Measurements from ENCODE around the gene CC2D1A. TPM values are rescaled to one million over a fixed set of nuclear protein-coding genes. Genes with fewer than 3 reads are reported as not detected.

Gene CC2D1A
- total RNA-seq, 4 donors from 2014 or later = 97.4 to 235 (median 184) TPM

DNA sequence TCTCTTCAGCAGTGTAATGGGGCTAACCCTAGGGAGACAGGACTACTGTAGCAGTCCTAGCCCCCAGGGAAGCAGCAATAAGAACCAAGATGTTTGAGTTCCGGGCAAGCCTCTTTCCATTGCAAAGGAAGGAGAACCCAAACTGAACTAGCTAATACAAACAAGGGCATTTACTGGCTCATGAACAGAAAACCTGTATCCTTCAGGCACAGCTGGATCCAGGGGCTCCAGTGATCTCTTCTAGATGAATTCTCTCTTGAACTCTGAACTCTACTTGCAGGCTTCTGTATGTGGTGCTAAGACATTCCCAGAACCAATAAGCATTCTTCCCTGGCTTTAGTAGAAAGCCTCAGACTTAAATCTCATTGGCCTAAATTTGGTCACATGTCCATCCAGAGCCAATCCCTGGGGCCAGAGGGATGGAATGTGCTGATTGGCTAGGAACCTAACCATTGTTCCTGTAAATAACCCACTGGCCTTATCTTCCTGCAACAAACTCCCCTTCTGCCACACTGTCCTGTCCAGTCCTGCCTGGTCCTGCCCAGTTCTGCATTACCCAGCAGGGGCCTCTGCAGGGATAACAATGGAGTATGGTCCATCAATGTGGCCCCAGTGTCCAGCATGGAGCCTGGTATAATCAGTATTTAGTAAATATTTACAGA, 36.2 kb downstream of the CC2D1A start:
- Histone ChIP-seq H3K4me3 (no peak overlapping the region), H3K4me1 (no peaks in the 10 kb centered on the region), H3K27ac (no peak overlapping the region), H3K9me3 (no peaks in the 10 kb centered on the region), H3K36me3 (no peaks in the 10 kb centered on the region), H3K27me3 (no peaks in the 10 kb centered on the region)
- TF ChIP-seq, protein P1, sequence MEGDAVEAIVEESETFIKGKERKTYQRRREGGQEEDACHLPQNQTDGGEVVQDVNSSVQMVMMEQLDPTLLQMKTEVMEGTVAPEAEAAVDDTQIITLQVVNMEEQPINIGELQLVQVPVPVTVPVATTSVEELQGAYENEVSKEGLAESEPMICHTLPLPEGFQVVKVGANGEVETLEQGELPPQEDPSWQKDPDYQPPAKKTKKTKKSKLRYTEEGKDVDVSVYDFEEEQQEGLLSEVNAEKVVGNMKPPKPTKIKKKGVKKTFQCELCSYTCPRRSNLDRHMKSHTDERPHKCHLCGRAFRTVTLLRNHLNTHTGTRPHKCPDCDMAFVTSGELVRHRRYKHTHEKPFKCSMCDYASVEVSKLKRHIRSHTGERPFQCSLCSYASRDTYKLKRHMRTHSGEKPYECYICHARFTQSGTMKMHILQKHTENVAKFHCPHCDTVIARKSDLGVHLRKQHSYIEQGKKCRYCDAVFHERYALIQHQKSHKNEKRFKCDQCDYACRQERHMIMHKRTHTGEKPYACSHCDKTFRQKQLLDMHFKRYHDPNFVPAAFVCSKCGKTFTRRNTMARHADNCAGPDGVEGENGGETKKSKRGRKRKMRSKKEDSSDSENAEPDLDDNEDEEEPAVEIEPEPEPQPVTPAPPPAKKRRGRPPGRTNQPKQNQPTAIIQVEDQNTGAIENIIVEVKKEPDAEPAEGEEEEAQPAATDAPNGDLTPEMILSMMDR (IDR thresholded peaks at IDR 0.05) = no peak
- no peak for TF ChIP-seq POLR2A (IDR thresholded peaks at IDR 0.05)
- no peak for DNase-seq

DNA sequence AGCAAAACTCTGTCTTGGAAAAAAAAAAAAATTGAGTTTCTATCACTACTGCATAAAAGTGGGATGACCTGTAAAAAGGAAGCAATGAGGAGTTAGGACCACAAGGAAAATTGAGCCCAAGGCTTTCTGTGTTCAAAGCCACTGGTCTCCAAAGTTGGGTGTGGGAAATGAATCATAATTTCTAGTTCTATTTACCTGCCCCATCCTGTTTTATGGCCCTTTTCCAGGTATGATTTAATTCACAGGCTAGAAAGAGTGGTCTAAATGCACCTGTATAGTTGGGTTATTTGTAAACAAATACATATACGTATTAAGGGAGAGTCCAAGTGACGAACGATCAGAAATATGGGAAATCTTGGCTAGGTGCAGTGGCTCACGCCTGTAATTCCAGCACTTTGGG, 40.4 kb downstream of the CC2D1A start:
- no peak for DNase-seq
- H3K27ac ChIP-seq = no peak overlapping the region
- no peaks in the 10 kb centered on the region for H3K36me3 ChIP-seq
- H3K27me3 ChIP-seq = no peaks in the 10 kb centered on the region
- H3K4me3 ChIP-seq = no peak overlapping the region
- H3K9me3 ChIP-seq = no peaks in the 10 kb centered on the region
- TF ChIP-seq, protein P1 (IDR thresholded peaks at IDR 0.05) = no peak
- TF ChIP-seq POLR2A (IDR thresholded peaks at IDR 0.05) = no peak
- H3K4me1 ChIP-seq = no peaks in the 10 kb centered on the region

- Histone ChIP-seq H3K4me1 (peaks cover 0 to 14% (median 5%) of the 10 kb centered on the region in 4 donors), H3K9me3 (no peaks in the 10 kb centered on the region)
Measured at GRCh38 chr19:13951043-13951442, 45.0 kb downstream of the CC2D1A start.

DNA sequence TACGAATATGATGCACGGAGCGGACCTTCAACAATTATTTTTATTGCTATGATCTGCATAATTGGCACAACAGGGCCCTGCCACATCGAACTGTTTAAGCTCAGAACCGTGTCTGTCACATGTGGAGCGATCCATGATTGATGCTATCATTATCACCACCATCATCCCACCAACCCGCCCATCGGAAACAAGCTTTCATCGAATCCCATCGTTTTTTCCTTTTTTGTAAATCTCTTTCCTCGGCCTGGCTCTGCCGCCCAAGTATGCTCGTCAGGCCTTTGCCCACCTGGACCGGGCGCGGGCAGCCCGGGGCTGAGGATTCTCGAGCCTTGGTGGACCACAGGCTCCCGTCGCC, 45.8 kb downstream of the CC2D1A start:
- peak overlapping the region; percentile 76 to 99 (median 89) for H3K4me3 ChIP-seq
- no peak for TF ChIP-seq POLR2A (IDR thresholded peaks at IDR 0.05)
- TF ChIP-seq, protein P1 (IDR thresholded peaks at IDR 0.05) = no peak
- no peaks in the 10 kb centered on the region for H3K27me3 ChIP-seq

More at GRCh38 chr19:13951043-13951442, 45.0 kb downstream of the CC2D1A start:
- Histone ChIP-seq H3K27me3 (no peaks in the 10 kb centered on the region), H3K27ac (no peak overlapping the region), H3K36me3 (peaks cover 0 to 19% (median 0%) of the 10 kb centered on the region in 3 donors), H3K4me3 (no peak overlapping the region)
- TF ChIP-seq POLR2A (IDR thresholded peaks at IDR 0.05) = no peak
- TF ChIP-seq, protein P1 (IDR thresholded peaks at IDR 0.05) = no peak
- DNase-seq = no peak

GRCh38 chr19:13952154-13952930, 46.3 kb downstream of the CC2D1A start, which contains the start of gene DCAF15:
Gene DCAF15, plus strand, starts transcription at chr19:13952509. Its CDS starts 4 bp downstream, at chr19:13952513.
- Histone ChIP-seq H3K9me3 (no peaks in the 10 kb centered on the region), H3K4me3 (peak within 1 kb of the TSS; percentile 76 to 99 (median 89)), H3K27ac (peak within 1 kb of the TSS; percentile 83 to 92 (median 90)), H3K36me3 (peaks cover 0 to 32% (median 0%) of the 10 kb centered on the region in 3 donors), H3K4me1 (peaks cover 0 to 14% (median 5%) of the 10 kb centered on the region in 4 donors), H3K27me3 (no peaks in the 10 kb centered on the region)
- peak; percentile 98 to 100 (median 99) for DNase-seq
- peak; percentile 37 to 58 for TF ChIP-seq POLR2A (IDR thresholded peaks at IDR 0.05)
- TF ChIP-seq, protein P1 (IDR thresholded peaks at IDR 0.05) = no peak

More for the DNA sequence above, 45.8 kb downstream of the CC2D1A start:
- no peaks in the 10 kb centered on the region for H3K9me3 ChIP-seq
- DNase-seq = no peak
- peaks cover 0 to 14% (median 5%) of the 10 kb centered on the region in 4 donors for H3K4me1 ChIP-seq
- peaks cover 0 to 27% (median 0%) of the 10 kb centered on the region in 3 donors for H3K36me3 ChIP-seq
- peak overlapping the region in 1 of 4 donors; percentile 92 for H3K27ac ChIP-seq
